Stomach (tissue), 4 donors: ENCODE measurements around the gene GPC5.

Source experiments
- CTCF ChIP-seq, 7 experiments: fragments of 450-650 bp in 4 of 7; fragments of 200-600 bp in 3 of 7; sonication (generic) in 3 of 7; IDR thresholded peaks; one replicate each; pipeline ENCODE4 v1.5.1; 2016 to 2019; ENCODE audit warnings: antibody characterized with exemption in 7 of 7, control low read depth in 2 of 7, mild to moderate bottlenecking in 1 of 7
- EP300 ChIP-seq: sonication (generic); formaldehyde crosslinking; IDR thresholded peaks from one replicate; pipeline ENCODE4 v1.6.1; 2017; ENCODE audit warnings: antibody characterized with exemption
- POLR2A ChIP-seq, 4 donors: fragments of 450-650 bp; IDR thresholded peaks; one replicate each; pipeline ENCODE4 v1.6.1; 2016; ENCODE audit warnings: antibody characterized with exemption in 4 of 4, control low read depth in 2 of 4, mild to moderate bottlenecking in 1 of 4, moderate library complexity in 1 of 4

- no peak for TF ChIP-seq POLR2A (IDR thresholded peaks at IDR 0.05)
- no peak for TF ChIP-seq CTCF (IDR thresholded peaks at IDR 0.05)
- no peak for TF ChIP-seq EP300
Measured at GRCh38 chr13:92564942-92565341, 1166.5 kb downstream of the GPC5 start.
